Body of pancreas (tissue), 4 donors: Measurements from ENCODE around the gene ATP10A.

Experiments
- POLR2A ChIP-seq, 3 donors: fragments of 450-650 bp; IDR thresholded peaks; one replicate each; pipeline ENCODE4 v1.6.1; 2016; ENCODE audit warnings: antibody characterized with exemption in 3 of 3, mild to moderate bottlenecking in 2 of 3
- TF ChIP-seq, protein P1 (sequence below), 7 experiments: fragments of 450-650 bp in 4 of 7; fragments of 200-600 bp in 3 of 7; sonication (generic) in 3 of 7; IDR thresholded peaks; one replicate each; pipeline ENCODE4 v1.5.1; 2016 to 2019; ENCODE audit warnings: antibody characterized with exemption in 7 of 7

DNA sequence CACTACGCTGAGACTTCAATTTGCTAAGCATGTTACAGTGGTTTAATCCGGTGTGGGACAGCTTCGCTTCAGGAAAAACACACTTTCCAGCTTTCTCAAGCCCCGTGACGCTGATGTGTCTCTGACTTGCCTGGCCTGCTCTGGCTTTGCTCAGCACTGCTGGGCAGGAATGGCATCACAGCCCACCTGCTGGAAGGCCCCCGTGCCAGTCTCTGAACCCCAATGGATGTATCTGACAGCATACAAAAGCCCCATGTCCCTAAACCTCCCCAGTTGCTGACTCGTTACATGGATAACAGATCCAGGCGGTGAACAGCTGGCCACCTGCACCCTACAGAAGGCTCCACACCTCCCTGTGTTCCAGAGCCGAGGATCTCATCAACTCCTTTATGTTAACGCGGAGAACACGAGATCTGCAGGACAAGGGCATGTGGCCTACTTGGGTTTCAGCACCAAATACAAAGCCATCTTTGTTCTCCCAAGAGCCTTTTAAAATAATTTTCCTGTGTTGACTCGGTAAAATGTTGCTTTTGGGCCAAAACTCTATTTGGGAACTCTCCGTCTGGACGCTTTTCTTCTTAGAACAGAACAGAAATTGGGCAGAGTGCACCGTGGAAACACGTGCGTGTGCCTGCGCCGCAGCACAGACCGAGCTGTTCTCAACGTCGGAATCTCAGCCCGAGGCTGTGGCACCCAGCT, 61.4 kb downstream of the ATP10A start:
- no peak for TF ChIP-seq POLR2A (IDR thresholded peaks at IDR 0.05)
- TF ChIP-seq, protein P1, sequence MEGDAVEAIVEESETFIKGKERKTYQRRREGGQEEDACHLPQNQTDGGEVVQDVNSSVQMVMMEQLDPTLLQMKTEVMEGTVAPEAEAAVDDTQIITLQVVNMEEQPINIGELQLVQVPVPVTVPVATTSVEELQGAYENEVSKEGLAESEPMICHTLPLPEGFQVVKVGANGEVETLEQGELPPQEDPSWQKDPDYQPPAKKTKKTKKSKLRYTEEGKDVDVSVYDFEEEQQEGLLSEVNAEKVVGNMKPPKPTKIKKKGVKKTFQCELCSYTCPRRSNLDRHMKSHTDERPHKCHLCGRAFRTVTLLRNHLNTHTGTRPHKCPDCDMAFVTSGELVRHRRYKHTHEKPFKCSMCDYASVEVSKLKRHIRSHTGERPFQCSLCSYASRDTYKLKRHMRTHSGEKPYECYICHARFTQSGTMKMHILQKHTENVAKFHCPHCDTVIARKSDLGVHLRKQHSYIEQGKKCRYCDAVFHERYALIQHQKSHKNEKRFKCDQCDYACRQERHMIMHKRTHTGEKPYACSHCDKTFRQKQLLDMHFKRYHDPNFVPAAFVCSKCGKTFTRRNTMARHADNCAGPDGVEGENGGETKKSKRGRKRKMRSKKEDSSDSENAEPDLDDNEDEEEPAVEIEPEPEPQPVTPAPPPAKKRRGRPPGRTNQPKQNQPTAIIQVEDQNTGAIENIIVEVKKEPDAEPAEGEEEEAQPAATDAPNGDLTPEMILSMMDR (IDR thresholded peaks at IDR 0.05): no peak
